Effector memory CD8-positive, alpha-beta T cell (primary cell): Measurements from ENCODE around the gene DIP2C.

Source experiments
- ATAC-seq: fragments of 150-1000 bp; cut with Tn5 transposase; replicated peaks from 2 replicates; pipeline ENCODE4 v1.10.0; 2021; ENCODE audit warnings: mild to moderate bottlenecking, moderate library complexity
- DNase-seq, 3 experiments: peaks; one replicate each; pipeline ENCODE4 v3.0.0; 2021
- H3K27ac Mint-ChIP-seq, 2 donors: one replicate each; pipeline ENCODE4 v1.8.0; 2022; ENCODE audit warnings: mild to moderate bottlenecking in 2 of 2, mixed read lengths in 2 of 2, moderate library complexity in 2 of 2
- H3K27me3 Mint-ChIP-seq, 2 donors: one replicate each; pipeline ENCODE4 v1.8.0; 2022; ENCODE audit warnings: mixed read lengths in 2 of 2
- H3K36me3 Mint-ChIP-seq: one replicate; pipeline ENCODE4 v1.8.0; 2022; ENCODE audit warnings: mild to moderate bottlenecking, moderate library complexity, mixed read lengths; ENCODE audit not compliant: insufficient read depth
- H3K4me1 Mint-ChIP-seq, 2 donors: one replicate each; pipeline ENCODE4 v1.8.0; 2022; ENCODE audit warnings: low read depth in 2 of 2, mixed read lengths in 2 of 2
- H3K4me3 Mint-ChIP-seq, 2 donors: one replicate each; pipeline ENCODE4 v1.8.0; 2022; ENCODE audit warnings: mild to moderate bottlenecking in 2 of 2, mixed read lengths in 2 of 2, moderate library complexity in 2 of 2
- H3K9me3 Mint-ChIP-seq, 2 donors: one replicate each; pipeline ENCODE4 v1.8.0; 2022; ENCODE audit warnings: mixed read lengths in 2 of 2

DIP2C gene

DNA sequence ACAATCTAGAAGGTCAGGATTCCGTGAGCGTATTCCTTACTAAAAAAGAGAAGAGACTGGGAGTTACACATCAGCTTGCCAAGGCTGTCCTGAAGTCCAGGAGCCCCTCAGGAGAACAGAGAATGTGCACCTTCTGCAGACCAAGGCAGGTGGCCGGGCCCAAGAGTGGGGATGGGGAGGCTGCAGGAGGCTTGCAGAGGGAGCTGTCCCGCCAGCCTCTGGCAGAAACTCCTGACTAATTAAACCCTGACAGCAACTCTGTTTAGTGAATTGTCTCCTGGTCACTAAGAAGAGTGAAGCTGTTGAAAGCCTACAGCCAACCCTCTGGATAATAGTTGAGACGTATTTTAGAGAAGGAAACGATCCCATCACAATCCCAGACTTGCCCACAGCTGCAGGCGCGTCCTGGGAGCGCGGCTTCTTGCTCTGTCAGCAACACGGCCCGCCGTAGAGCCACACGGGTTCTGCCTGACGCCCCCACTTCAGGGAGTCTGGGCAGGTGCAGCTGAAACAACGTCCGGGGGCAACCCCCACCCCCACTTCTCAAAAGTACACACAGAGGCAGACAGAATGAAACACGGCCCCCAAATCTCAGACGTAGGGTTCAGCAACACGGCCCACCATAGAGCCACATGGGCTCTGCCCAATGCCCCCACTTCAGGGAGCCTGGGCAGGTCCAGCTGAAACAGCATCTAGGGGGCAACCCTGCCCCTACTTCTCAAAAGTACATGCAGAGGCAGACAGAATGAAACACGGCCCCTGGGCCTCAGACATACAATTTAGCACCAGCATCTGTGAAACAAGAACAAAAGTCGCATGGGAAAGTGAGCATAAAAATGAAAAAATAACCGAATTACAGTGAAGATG lies 45.2 kb downstream of the DIP2C start:
- Mint-ChIP-seq H3K4me3 (no peak overlapping the region), H3K27me3 (peaks cover 14 to 38% of the 10 kb centered on the region in 2 donors), H3K36me3 (no peaks in the 10 kb centered on the region), H3K27ac (no peak overlapping the region), H3K4me1 (no peaks in the 10 kb centered on the region), H3K9me3 (no peaks in the 10 kb centered on the region)
- DNase-seq (no peak), ATAC-seq (no peak)

DNA sequence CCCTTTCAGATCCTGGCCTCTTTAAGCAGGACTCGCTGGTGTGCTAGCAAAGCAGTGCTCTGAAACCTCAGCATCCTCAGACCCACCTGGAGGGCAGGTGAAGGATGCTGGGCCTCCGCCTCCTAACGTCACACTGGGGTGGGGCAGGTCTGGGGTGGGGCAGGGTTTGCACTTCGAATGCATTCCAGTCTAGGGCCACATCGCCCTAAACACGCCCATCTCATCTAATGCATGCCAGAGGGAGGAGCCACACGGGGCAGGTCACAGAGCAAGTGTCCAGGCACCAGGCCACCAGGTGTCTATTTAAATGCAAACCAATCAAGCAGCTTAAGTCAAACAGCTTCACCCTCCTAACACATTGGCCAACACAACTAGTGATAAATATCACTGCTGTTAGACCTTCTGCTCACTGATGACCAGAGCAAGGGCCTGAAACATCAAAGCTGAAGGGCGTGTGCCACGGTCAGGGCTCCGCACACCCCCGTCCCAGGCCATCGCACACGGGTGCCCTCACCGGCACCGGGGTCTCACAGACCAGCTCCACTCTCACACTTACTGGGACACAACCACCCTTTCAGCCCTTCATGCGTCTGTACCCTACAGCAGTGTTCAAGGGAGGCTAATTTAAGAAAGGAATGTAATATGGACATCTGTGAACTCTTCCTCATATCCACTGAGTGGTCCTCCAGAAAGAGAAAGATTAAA lies 47.1 kb downstream of the DIP2C start:
- Mint-ChIP-seq H3K36me3 (no peaks in the 10 kb centered on the region), H3K9me3 (no peaks in the 10 kb centered on the region), H3K27me3 (peaks cover 21 to 47% of the 10 kb centered on the region in 2 donors), H3K27ac (no peak overlapping the region), H3K4me1 (no peaks in the 10 kb centered on the region), H3K4me3 (no peak overlapping the region)
- ATAC-seq: no peak
- DNase-seq: no peak

DNA sequence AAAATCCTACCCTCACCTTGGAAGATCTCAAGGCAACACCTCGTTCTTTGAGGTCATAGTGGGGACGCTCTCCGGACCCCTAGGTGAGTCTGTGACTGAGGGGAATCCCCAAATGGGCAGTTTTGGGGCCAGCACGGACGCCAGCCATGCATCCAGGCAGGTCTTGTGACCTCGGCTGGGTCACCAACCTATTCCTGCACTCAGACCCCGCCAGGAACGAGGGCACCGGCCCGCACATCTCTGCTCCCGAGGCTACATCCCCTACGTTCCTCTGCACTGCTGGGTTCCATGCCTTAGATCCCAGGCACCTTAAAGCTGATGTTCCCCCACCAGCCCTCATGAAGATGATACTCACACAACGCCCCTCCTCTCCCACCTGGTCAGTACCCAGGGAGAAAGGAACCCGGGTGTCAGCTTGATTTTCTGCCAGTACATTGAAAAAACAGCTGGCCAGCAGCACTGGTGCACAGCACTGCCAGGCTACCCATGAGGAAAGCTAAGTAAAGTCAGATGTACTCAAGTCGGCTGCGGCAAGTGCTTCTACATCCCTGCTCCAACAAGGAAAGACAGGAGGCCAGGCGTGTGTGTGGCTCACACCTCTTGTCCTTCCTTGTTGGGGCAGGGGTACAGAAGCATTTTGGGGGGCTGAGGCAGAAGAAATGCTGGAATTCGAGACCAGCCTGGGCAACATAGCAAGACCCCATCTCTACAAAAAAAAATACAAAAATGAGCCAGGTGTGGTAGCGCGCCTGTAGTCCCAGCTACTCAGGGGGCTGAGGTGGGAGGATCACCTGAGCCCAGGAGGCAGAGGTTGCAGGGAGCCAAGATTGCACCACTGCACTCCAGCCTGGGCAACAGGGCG lies 48.1 kb downstream of the DIP2C start:
- H3K4me3 Mint-ChIP-seq: no peak overlapping the region
- no peaks in the 10 kb centered on the region for H3K4me1 Mint-ChIP-seq
- H3K36me3 Mint-ChIP-seq: no peaks in the 10 kb centered on the region
- DNase-seq: no peak
- H3K9me3 Mint-ChIP-seq: no peaks in the 10 kb centered on the region
- no peak for ATAC-seq
- H3K27me3 Mint-ChIP-seq: peaks cover 28 to 56% of the 10 kb centered on the region in 2 donors
- no peak overlapping the region for H3K27ac Mint-ChIP-seq

DNA sequence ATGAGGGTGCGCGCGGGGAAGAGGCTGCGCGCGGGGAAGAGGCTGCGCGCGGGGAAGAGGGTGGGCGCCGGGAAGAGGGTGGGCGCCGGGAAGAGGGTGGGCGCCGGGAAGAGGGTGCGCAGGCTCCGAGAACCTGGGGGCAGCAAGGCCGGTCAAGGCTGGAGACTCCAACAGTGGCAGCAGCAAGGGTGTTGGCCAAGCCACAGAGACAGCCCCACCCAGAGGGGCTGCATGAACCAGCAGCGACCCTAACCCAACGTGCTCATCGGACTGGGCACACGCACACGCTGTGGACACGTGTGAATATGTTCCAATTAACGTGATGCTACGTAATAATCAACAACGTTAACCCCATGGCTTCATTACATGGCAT lies 48.8 kb downstream of the DIP2C start:
- no peaks in the 10 kb centered on the region for H3K4me1 Mint-ChIP-seq

DNA sequence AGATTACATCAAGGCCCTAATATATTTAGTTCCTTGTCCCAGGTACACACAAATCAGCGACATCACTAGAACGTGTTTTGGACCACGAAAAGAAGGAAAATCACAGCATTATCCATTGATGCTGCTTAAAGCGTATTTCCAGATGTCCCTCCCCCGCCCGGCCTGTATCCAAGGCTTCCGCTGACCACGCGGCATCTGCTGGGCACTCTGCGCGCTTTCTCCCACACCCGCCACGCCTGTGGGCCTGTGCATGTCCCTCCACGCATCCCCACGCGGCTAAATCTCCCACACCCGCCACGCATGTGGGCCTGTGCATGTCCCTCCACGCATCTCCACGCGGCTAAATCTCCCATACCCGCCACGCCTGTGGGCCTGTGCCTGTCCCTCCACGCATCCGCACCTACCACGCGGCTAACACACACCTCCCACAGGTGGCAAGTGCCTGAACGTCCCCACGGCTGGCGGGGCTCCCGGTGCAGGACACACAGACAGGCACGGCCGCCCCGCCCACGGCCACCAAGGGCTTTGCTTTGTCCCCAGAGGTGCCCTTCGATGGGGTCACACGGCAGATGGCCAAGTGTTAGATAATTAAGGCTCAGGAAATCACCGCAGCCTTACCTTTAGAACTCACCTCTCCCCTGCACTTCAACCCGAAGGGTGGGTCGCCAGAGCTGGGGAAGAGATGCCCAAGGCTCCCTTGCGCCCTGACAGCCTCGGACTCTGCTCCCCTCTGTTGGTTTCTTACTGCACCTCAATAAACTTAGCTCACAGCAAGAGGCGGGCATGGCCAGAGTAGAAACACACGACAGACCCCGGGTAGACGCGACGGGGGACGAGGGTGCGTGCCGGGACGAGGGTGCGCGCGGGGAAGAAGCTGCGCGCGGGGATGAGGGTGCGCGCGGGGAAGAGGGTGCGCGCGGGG lies 49.5 kb downstream of the DIP2C start:
- no peaks in the 10 kb centered on the region for H3K9me3 Mint-ChIP-seq
- no peak overlapping the region for H3K27ac Mint-ChIP-seq
- ATAC-seq: no peak
- no peaks in the 10 kb centered on the region for H3K36me3 Mint-ChIP-seq
- H3K27me3 Mint-ChIP-seq: peaks cover 33 to 64% of the 10 kb centered on the region in 2 donors
- no peak for DNase-seq
- H3K4me3 Mint-ChIP-seq: no peak overlapping the region
- H3K4me1 Mint-ChIP-seq: no peaks in the 10 kb centered on the region

More for the DNA sequence above, 48.8 kb downstream of the DIP2C start:
- no peak overlapping the region for H3K27ac Mint-ChIP-seq
- H3K36me3 Mint-ChIP-seq: no peaks in the 10 kb centered on the region
- H3K4me3 Mint-ChIP-seq: no peak overlapping the region
- ATAC-seq: no peak
- no peaks in the 10 kb centered on the region for H3K9me3 Mint-ChIP-seq
- H3K27me3 Mint-ChIP-seq: peaks cover 33 to 62% of the 10 kb centered on the region in 2 donors
- no peak for DNase-seq

DNA sequence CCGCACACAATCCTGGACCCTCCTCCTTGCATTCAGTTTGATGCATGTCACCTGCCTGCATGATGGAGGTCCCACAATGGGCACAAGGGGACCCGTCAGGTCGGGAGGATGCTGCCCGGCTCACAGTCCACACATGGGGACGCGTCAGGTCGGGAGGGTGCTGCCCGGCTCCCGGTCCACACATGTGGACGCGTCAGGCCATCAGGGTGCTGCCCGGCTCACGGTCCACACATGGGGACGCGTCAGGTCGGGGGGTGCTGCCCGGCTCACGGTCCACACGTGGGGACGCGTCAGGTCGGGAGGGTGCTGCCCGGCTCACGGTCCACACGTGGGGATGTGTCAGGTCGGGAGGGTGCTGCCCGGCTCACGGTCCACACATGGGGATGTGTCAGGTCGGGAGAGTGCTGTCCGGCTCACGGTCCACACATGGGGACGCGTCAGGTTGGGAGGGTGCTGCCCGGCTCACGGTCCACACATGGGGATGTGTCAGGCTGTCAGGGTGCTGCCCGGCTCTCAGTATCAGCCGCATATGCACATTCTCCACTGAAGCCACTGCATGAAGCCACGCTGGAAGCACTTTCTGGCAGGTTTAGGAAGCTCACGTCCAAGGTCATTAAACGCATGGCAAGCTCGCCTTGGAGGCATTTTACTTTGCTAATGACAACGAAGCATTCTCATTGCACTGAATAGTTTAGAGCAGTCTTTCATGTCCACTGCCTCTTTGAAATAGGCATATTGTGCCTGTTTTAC lies 50.3 kb downstream of the DIP2C start:
- H3K4me3 Mint-ChIP-seq: no peak overlapping the region
- no peaks in the 10 kb centered on the region for H3K9me3 Mint-ChIP-seq
- H3K36me3 Mint-ChIP-seq: no peaks in the 10 kb centered on the region
- no peak for DNase-seq
- ATAC-seq: no peak
- H3K27ac Mint-ChIP-seq: no peak overlapping the region
- H3K27me3 Mint-ChIP-seq: peaks cover 35 to 73% of the 10 kb centered on the region in 2 donors
- no peaks in the 10 kb centered on the region for H3K4me1 Mint-ChIP-seq

DNA sequence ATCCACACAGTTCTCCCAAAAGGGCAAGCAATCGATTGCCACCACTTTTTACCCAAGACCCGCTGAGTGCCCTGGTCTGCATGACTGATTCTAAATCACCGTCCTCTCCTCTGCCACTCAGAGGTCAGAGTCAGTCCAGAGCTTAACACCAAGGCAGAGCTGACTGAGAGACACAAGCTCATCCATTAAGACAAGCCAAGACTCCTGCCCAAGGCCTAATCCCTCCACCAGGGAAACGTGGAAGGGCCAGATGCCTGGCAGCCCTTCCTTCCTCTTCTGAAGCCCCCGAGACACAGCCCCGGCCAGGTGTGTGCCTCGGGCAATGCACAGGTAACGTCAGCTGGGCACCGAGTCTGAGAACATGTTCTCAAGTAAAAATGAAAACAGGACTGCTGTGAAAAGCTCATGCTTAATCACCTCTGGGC lies 51.7 kb downstream of the DIP2C start:
- no peak for DNase-seq
- peaks cover 36 to 69% of the 10 kb centered on the region in 2 donors for H3K27me3 Mint-ChIP-seq

DNA sequence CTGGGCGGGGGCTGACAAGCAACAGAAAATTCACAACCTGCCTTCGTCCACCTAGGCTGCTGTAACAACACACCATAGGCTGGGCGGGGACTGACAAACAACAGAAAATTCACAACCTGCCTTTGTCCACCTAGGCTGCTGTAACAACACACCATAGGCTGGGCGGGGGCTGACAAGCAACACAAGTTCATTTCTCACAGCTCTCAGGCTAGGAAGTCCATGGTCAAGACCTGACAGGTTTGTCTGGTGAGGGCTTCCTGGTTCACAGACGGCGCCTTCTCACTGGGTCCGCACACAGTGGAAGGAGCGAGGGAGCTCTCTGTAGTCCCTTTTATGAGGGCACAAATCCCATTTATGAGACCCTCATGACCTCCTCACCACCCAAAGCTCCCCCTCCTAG lies 52.2 kb downstream of the DIP2C start:
- ATAC-seq (no peak), DNase-seq (no peak)
- Mint-ChIP-seq H3K4me1 (no peaks in the 10 kb centered on the region), H3K27ac (no peak overlapping the region), H3K9me3 (no peaks in the 10 kb centered on the region), H3K4me3 (no peak overlapping the region), H3K36me3 (no peaks in the 10 kb centered on the region), H3K27me3 (peaks cover 30 to 63% of the 10 kb centered on the region in 2 donors)

More for the DNA sequence above, 51.7 kb downstream of the DIP2C start:
- Mint-ChIP-seq H3K27ac (no peak overlapping the region), H3K4me3 (no peak overlapping the region), H3K9me3 (no peaks in the 10 kb centered on the region), H3K4me1 (no peaks in the 10 kb centered on the region), H3K36me3 (no peaks in the 10 kb centered on the region)
- no peak for ATAC-seq

DNA sequence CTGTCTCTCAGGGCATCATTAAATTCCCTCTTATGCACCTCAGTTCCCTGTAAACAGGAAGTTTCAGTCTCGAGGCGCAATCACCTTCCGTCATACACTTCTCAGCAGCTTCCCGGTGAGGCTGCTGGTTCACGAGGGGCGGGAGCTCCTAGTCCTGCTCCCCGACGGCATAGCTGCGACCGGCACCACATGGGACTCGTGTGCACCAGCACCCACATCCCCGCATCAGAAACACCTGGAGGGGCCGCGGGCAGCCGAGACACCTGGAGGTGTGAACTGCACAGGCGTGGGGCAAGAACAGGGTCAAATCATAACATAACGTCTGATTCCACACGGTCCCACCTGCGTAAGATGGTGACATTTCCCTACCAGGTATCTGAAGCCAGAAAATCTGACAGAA lies 52.7 kb downstream of the DIP2C start:
- no peaks in the 10 kb centered on the region for H3K4me1 Mint-ChIP-seq
- H3K4me3 Mint-ChIP-seq: no peak overlapping the region
- DNase-seq (no peak), ATAC-seq (no peak)
- H3K27ac Mint-ChIP-seq: no peak overlapping the region
- no peaks in the 10 kb centered on the region for H3K36me3 Mint-ChIP-seq
- H3K9me3 Mint-ChIP-seq: no peaks in the 10 kb centered on the region
- peaks cover 30 to 61% of the 10 kb centered on the region in 2 donors for H3K27me3 Mint-ChIP-seq

DNA sequence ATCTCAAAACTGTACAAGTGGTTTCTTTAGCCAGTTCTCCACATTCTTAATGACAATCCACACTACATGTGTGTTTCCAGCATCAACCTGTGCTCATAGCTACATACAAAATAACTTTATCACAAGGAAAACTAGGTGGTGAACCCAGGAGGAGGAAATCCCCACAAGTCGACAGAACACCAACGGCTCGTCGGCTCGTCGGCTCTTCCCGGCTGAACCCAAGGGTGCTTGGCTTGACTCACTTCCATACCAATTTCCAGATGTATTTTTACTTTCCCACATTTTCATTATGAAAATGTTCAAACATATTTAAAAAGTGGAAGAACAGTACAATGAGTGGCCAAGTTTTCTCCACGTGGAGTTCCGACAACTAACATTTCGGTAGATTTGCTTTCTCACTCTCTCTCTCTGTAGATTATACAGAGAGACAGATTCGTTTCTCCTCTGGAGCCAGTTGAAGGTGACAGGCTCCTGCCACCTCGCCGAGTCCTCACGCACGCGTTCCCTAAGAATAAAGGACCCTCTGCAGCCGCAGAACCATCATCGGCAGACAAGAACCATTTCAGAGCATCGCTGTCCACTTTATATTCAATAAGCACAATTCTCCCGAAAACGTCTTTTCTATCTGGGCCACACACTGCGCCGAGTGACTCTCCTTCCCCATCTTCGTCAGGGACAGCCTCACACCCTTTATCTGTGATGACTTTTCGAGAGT lies 53.3 kb downstream of the DIP2C start:
- ATAC-seq (no peak), DNase-seq (no peak)
- Mint-ChIP-seq H3K9me3 (no peaks in the 10 kb centered on the region), H3K27ac (no peak overlapping the region), H3K36me3 (no peaks in the 10 kb centered on the region), H3K4me3 (no peak overlapping the region), H3K4me1 (no peaks in the 10 kb centered on the region), H3K27me3 (peaks cover 30 to 55% of the 10 kb centered on the region in 2 donors)

DNA sequence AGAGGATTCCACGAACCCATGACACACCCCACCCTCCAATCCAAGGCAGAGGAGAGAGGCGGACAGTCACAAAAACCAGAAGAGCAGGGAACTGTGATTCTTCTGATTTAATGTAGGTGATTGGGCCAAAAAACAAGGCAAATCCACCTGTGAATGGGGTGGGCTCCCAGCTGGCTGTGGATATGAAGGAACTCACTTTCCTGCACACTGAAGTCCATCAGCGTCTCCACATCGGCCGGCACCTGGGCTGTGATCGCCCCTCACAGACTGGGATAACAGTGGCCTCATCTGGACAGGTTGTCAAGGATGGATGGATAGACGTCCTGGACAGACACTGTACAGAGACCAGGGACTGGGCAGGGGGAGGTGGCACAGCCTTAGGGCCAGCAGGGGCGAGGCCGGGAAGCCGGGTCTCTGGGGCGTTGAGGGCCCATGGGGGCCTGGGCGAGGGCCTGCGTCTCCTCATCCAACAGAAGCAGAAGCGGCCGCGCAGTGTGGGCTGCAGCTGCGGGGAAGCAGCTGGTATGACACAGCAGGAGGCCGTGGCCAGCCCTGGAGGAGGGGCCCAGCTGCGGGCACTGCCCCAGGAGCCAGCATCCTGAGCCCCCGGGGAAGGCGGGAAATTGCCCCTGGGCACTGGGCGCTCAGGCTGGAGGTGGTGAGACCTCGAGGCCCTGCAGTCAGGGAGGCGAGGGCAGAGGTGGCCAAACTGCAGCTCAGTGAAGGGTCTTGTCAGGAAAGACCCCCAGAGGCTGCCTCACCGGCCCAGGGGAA lies 54.2 kb downstream of the DIP2C start:
- ATAC-seq: no peak
- no peaks in the 10 kb centered on the region for H3K36me3 Mint-ChIP-seq

More for the DNA sequence above, 54.2 kb downstream of the DIP2C start:
- Mint-ChIP-seq H3K27me3 (peaks cover 33 to 49% of the 10 kb centered on the region in 2 donors), H3K4me3 (no peak overlapping the region), H3K27ac (no peak overlapping the region), H3K9me3 (no peaks in the 10 kb centered on the region), H3K4me1 (no peaks in the 10 kb centered on the region)
- no peak for DNase-seq
